ENCODE results near the gene KCMF1.

The KCMF1 gene

DNA sequence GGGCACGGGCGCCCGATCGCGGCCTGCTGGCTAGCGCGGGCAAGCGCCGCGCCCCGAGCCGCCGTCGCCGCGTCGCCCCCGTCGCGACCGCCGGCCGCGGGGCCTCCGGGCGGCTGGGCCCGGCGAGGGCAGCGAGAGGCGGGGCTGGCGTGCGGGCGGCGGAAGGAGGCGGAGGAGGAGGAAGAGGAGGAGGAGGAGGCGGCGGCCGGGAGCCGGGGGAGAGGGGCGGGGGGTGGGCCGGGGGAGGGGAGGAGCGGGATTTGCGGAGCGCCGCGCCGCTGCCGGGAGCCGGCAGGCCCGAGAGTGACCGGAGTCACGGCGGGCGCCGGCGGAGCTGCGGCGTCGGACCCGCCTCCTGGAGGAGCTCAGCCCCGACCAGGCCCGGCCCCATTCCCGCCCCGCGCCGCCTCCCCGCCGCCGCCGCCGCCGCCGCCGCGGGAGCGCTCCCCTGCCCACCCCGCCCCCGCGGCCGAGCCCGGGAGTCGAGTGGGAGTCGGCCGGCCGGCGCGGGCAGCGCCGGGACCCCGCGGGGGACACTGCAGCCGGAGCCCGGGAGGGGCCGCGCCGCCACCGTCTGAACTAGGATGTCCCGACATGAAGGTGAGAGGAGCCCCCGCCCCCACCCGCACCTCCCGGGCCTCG lies at the start of gene KCMF1:
KCMF1 (plus strand) TSS at position 294 of the 642 bp plus-strand sequence; CDS start at position 585, 291 bp downstream.
- H3K4me3 ChIP-seq (ENCODE audit: low read depth in 1 of 2, low read length in 1 of 2), result peak within 1 kb of the TSS; percentile 84 to 92
- TF ChIP-seq, protein P1, sequence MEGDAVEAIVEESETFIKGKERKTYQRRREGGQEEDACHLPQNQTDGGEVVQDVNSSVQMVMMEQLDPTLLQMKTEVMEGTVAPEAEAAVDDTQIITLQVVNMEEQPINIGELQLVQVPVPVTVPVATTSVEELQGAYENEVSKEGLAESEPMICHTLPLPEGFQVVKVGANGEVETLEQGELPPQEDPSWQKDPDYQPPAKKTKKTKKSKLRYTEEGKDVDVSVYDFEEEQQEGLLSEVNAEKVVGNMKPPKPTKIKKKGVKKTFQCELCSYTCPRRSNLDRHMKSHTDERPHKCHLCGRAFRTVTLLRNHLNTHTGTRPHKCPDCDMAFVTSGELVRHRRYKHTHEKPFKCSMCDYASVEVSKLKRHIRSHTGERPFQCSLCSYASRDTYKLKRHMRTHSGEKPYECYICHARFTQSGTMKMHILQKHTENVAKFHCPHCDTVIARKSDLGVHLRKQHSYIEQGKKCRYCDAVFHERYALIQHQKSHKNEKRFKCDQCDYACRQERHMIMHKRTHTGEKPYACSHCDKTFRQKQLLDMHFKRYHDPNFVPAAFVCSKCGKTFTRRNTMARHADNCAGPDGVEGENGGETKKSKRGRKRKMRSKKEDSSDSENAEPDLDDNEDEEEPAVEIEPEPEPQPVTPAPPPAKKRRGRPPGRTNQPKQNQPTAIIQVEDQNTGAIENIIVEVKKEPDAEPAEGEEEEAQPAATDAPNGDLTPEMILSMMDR (IDR thresholded peaks at IDR 0.05), result no peak
- H3K4me1 ChIP-seq (ENCODE audit: control insufficient read depth in 1 of 2, insufficient read depth in 1 of 2, low read depth in 1 of 2, low read length in 1 of 2), result peaks cover 54 to 63% of the 10 kb centered on the region in 2 experiments
- no peaks in the 10 kb centered on the region for H3K9me3 ChIP-seq
- no peaks in the 10 kb centered on the region for H3K36me3 ChIP-seq
- peak within 1 kb of the TSS; percentile 99 for H3K27ac ChIP-seq
- no peaks in the 10 kb centered on the region for H3K27me3 ChIP-seq

DNA sequence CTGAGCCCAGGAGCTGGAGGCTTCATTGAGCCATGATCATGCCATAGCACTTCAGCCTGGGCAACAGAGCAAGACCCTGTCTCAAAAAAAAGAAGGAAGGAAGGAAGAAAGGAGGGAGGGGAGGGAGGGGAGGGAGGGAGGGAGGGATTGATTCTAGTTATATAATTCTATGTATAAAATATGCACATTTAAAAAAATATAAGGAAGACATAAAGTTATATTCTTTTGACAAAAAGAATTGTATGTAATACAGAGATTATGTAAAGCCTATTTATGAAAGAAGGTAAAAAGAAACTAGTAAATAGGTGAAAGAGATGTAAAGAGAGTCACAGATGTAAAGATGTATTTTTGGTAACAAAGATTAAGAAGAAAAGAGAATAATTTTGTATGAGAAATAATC lies 48.0 kb upstream of the KCMF1 start:
- H3K27me3 ChIP-seq, result no peaks in the 10 kb centered on the region
- peaks cover 19 to 26% of the 10 kb centered on the region in 2 experiments for H3K4me1 ChIP-seq (ENCODE audit: control insufficient read depth in 1 of 2, insufficient read depth in 1 of 2, low read depth in 1 of 2, low read length in 1 of 2)
- no peaks in the 10 kb centered on the region for H3K36me3 ChIP-seq
- H3K9me3 ChIP-seq, result no peaks in the 10 kb centered on the region
- TF ChIP-seq, protein P1 (IDR thresholded peaks at IDR 0.05), result no peak
- no peak overlapping the region for H3K4me3 ChIP-seq (ENCODE audit: low read depth in 1 of 2, low read length in 1 of 2)
- no peak overlapping the region for H3K27ac ChIP-seq

DNA sequence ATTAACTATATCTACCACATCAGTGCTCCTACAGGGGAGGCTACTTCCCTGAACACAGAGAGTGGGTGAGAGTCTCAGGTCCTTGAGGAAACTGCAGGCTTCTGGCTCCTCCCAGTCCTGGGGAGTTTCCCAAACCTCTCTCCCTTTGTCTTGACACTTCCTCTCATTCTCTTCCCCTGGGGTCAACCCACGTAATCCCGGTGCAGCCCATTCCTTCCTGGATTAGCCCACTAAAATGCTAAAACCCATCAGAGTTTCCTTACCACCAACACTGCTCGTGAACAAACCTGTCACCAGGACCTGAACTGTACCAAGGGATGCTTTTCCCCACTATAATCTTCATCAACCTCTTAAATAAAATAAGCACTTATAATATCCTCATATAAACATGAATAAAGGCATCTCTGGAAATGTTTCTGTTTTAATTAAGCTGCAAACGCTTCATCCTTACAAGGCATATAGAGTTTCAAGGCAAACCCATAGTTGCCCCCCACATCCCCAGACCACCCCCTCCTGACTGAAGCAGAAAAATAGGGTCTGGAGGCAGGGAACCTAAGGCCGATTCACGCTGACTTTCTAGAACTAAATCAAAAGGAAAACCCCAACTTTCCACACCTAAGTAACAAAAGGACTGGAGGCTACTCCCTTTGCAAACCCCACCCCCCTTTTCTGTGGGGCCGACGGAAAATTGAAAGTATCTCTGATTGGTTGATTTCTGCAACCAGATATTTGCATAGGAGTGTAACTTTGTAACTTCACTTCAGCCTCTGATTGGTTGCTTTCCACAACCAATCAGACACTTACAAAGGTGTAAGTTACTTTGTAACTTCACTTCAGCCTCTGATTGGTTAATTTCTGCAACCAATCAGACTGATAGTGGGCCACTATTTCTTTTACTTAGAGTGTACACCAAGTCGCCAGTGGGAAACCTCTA lies 46.5 kb upstream of the KCMF1 start:
- Histone ChIP-seq H3K36me3 (no peaks in the 10 kb centered on the region), H3K27ac (no peak overlapping the region), H3K4me3 (ENCODE audit: low read depth in 1 of 2, low read length in 1 of 2) (no peak overlapping the region), H3K9me3 (no peaks in the 10 kb centered on the region), H3K4me1 (ENCODE audit: control insufficient read depth in 1 of 2, insufficient read depth in 1 of 2, low read depth in 1 of 2, low read length in 1 of 2) (peaks cover 19 to 26% of the 10 kb centered on the region in 2 experiments), H3K27me3 (no peaks in the 10 kb centered on the region)
- TF ChIP-seq, protein P1 (IDR thresholded peaks at IDR 0.05), result no peak

DNA sequence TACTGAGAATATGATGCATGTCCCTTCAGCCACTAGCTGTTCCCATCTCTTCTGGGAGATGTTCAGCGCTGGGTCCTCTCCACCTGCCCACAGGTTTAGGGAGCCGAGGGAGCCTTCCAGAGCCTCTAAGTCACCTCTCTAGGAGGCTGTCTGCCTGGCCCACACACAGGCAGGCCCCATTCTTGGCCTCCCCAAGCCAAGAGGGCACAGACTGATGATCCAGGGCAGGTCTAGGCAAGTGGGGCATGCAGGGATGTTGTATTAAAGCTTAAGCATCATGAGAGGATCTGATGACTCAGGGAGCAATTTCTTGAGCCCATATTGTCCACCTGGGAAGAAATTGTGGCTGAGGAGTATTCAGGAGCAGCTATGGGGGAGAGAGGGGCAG lies 45.6 kb upstream of the KCMF1 start:
- Histone ChIP-seq H3K4me3 (ENCODE audit: low read depth in 1 of 2, low read length in 1 of 2) (peak overlapping the region in 1 of 2 experiments; percentile 69), H3K9me3 (no peaks in the 10 kb centered on the region), H3K4me1 (ENCODE audit: control insufficient read depth in 1 of 2, insufficient read depth in 1 of 2, low read depth in 1 of 2, low read length in 1 of 2) (peaks cover 19 to 26% of the 10 kb centered on the region in 2 experiments), H3K36me3 (no peaks in the 10 kb centered on the region), H3K27me3 (no peaks in the 10 kb centered on the region), H3K27ac (peak overlapping the region; percentile 11)
- TF ChIP-seq, protein P1 (IDR thresholded peaks at IDR 0.05), result no peak

DNA sequence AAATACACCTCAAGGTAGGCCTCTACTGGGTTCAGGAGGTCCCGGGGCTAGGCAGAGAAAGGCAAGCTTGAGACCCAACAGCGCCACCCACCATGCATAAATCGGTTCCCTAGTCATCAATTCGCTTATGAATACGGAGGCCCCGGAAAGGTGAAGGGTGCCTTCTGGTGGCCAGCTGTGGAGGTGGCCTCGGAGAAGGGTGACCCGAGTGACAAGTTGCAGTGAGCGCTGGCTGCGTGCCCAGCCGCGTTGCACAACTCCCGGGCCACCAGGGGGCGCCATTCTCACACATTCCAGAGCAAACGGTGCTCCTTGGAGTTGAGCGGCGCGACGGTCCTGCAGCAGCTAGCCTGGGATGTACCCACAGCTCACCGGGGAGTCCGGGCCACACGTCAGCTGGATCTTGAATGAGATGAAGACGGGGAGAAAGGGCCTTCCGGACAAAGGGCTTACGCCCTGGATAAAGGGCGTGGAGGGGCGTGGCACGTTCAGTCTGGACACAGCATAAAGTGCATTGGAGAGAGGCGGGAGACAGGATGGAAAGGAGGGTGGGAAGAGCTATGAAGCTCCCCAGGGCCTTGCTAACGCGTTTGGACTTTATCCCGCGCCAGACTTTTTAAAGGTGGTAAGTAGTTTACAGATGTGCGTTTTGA lies 45.1 kb upstream of the KCMF1 start:
- Histone ChIP-seq H3K4me1 (ENCODE audit: control insufficient read depth in 1 of 2, insufficient read depth in 1 of 2, low read depth in 1 of 2, low read length in 1 of 2) (peaks cover 19 to 26% of the 10 kb centered on the region in 2 experiments), H3K9me3 (no peaks in the 10 kb centered on the region), H3K27me3 (no peaks in the 10 kb centered on the region), H3K27ac (peak overlapping the region; percentile 11), H3K36me3 (no peaks in the 10 kb centered on the region), H3K4me3 (ENCODE audit: low read depth in 1 of 2, low read length in 1 of 2) (peak overlapping the region; percentile 48 to 69)
- TF ChIP-seq, protein P1 (IDR thresholded peaks at IDR 0.05), result peak; percentile 95

All from neutrophil (primary cell).